CD4-positive, alpha-beta T cell (primary cell): ENCODE results near the gene SHPK. TPM values are rescaled to one million over a fixed set of nuclear protein-coding genes. Genes with fewer than 3 reads are reported as not detected.

Source experiments
- ATAC-seq: fragments of 200-7000 bp; cut with Tn5 transposase; one replicate; pipeline ENCODE4 v1.10.0; 2022; ENCODE audit warnings: mild to moderate bottlenecking; ENCODE audit not compliant: poor library complexity
- CTCF ChIA-PET: fragments of 350-600 bp; sonication (Branson Sonifier 250); formaldehyde crosslinking; loops from one replicate; lab custom pipeline; 2021; ENCODE audit warnings: antibody characterized with exemption, inconsistent platforms; lab: Charles Lee
- POLR2A ChIA-PET: fragments of 350-600 bp; sonication (Branson Sonifier 250); formaldehyde crosslinking; loops from one replicate; lab custom pipeline; 2021; ENCODE audit warnings: antibody characterized with exemption, inconsistent platforms; lab: Charles Lee
- DNase-seq, 14 experiments: peaks; one replicate each; pipeline ENCODE4 v3.0.0-alpha.2; 2013 to 2020; ENCODE audit warnings: mixed read lengths in 2 of 14
- H3K27ac ChIP-seq, 2 donors: one replicate each; pipeline versions ENCODE4 v1.5.1 to v1.7.0; 2013; ENCODE audit warnings: low read length in 2 of 2, low read depth in 1 of 2, mild to moderate bottlenecking in 1 of 2
- H3K27me3 ChIP-seq, 2 experiments: 1 replicate in 1 of 2; 2 replicates in 1 of 2; pipeline versions ENCODE4 v1.6.1 to v1.7.0; 2013; ENCODE audit warnings: low read length in 2 of 2, control low read depth in 1 of 2, mild to moderate bottlenecking in 1 of 2, moderate library complexity in 1 of 2; ENCODE audit not compliant: insufficient read depth in 2 of 2, control insufficient read depth in 1 of 2
- H3K36me3 ChIP-seq: one replicate; pipeline ENCODE4 v1.6.1; 2013; ENCODE audit warnings: low read length, control low read depth; ENCODE audit not compliant: insufficient read depth
- H3K4me1 ChIP-seq: one replicate; pipeline ENCODE4 v1.6.1; 2013; ENCODE audit warnings: low read length, control low read depth; ENCODE audit not compliant: insufficient read depth
- H3K4me3 ChIP-seq: one replicate; pipeline ENCODE4 v1.5.1; 2013; ENCODE audit warnings: mild to moderate bottlenecking, low read length, moderate library complexity
- H3K9me3 ChIP-seq, 2 experiments: 1 replicate in 1 of 2; 2 replicates in 1 of 2; pipeline versions ENCODE4 v1.6.1 to v1.7.0; 2013; ENCODE audit warnings: low read length in 2 of 2, mild to moderate bottlenecking in 2 of 2, control low read depth in 1 of 2, moderate library complexity in 1 of 2; ENCODE audit not compliant: control insufficient read depth in 1 of 2, insufficient read depth in 1 of 2
- H3K27ac Mint-ChIP-seq: one replicate; pipeline ENCODE4 v1.8.0; 2020; ENCODE audit warnings: mixed read lengths
- H3K27me3 Mint-ChIP-seq: one replicate; pipeline ENCODE4 v1.8.0; 2021; ENCODE audit warnings: mixed read lengths
- H3K36me3 Mint-ChIP-seq: one replicate; pipeline ENCODE4 v1.8.0; 2021; ENCODE audit warnings: low read depth, mixed read lengths
- H3K4me1 Mint-ChIP-seq: one replicate; pipeline ENCODE4 v1.8.0; 2021; ENCODE audit warnings: low read depth, mixed read lengths
- H3K4me3 Mint-ChIP-seq: one replicate; pipeline ENCODE4 v1.8.0; 2020; ENCODE audit warnings: mild to moderate bottlenecking, mixed read lengths
- H3K9me3 Mint-ChIP-seq: one replicate; pipeline ENCODE4 v1.8.0; 2020; ENCODE audit warnings: mixed read lengths
- intact Hi-C, 2 experiments: fragments of 100-400 bp; cut with DNase I in 1 of 2; cut with micrococcal nuclease in 1 of 2; formaldehyde crosslinking; loops; one replicate each; pipeline versions ENCODE4 v1.15.1 to v1.9.0; 2023 to 2025; cut with DNase I, micrococcal nuclease
- total RNA-seq, 174 experiments: library from RNA in 2 of 174; stranded (reverse) in 2 of 174; gene quantifications; one replicate each; pipeline ENCODE4 v1.2.3 and lab custom pipeline; 2021 to 2026
- TF ChIP-seq, protein P1 (sequence below): fragments of 200-600 bp; IDR thresholded peaks from one replicate; pipeline ENCODE4 v1.8.0; 2022; ENCODE audit warnings: antibody characterized with exemption, mild to moderate bottlenecking

SHPK gene
- total RNA-seq, 2 experiments from 2014 or later: 3.4 TPM

DNA sequence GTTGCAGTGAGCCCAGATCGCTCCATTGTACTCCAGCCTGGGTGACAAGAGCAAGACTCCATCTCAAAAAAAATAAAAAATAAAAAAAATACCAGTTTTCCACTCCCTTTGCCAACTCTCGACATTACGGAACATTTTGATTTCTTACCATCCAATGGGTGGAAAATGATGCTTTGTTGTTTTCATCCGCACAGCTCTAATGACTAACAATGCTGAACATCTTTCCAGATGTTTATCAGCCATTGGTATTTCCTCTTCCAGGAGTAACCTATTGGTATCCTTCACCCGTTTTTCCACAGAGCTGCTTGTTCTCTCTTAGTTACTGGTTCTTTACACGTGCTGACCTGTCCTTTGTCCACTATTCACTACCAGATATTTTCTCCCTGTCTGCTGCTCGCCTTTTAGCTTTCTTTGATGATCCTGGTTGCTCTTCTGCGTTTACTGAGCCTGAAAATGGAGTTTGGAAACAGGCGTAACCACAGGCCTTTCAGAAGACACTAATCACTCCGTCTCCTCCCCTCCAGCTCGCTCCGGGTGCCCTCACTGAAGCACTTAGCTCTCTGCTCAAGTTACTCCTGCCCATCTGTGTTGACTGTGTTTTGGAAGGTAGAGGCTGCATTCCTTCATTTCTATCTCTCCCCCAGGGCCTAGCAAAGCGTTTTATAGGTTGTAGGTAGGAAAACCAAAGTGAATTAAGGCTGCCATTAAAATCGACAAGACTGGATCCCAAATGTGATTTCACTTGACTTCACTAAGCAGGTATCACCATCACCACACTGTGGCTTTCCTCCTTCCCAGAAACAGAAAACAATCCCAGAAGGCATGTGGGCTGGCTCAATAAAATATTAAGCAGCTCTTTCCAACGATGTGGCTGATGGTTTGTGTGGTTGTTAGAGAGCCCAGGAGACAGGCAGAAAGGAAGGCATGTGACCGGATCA is 8.9 kb downstream of the SHPK start:
- Histone ChIP-seq H3K4me1 (no peaks in the 10 kb centered on the region), H3K4me3 (no peak overlapping the region), H3K27ac (no peak overlapping the region), H3K27me3 (no peaks in the 10 kb centered on the region), H3K36me3 (peaks cover 51% of the 10 kb centered on the region), H3K9me3 (no peaks in the 10 kb centered on the region)
- TF ChIP-seq, protein P1, sequence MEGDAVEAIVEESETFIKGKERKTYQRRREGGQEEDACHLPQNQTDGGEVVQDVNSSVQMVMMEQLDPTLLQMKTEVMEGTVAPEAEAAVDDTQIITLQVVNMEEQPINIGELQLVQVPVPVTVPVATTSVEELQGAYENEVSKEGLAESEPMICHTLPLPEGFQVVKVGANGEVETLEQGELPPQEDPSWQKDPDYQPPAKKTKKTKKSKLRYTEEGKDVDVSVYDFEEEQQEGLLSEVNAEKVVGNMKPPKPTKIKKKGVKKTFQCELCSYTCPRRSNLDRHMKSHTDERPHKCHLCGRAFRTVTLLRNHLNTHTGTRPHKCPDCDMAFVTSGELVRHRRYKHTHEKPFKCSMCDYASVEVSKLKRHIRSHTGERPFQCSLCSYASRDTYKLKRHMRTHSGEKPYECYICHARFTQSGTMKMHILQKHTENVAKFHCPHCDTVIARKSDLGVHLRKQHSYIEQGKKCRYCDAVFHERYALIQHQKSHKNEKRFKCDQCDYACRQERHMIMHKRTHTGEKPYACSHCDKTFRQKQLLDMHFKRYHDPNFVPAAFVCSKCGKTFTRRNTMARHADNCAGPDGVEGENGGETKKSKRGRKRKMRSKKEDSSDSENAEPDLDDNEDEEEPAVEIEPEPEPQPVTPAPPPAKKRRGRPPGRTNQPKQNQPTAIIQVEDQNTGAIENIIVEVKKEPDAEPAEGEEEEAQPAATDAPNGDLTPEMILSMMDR: no peak
- Mint-ChIP-seq H3K4me3 (no peak overlapping the region), H3K9me3 (no peaks in the 10 kb centered on the region), H3K27me3 (no peaks in the 10 kb centered on the region), H3K36me3 (peaks cover 65% of the 10 kb centered on the region), H3K27ac (no peak overlapping the region), H3K4me1 (no peaks in the 10 kb centered on the region)
- ChIA-PET POLR2A (interaction anchor here (2.1 kb wide), 1 partner anchor 9 kb away, joined by 6 read pairs; the partner anchor contains the start of genes CTNS and SHPK), CTCF (no interaction called here)
- intact Hi-C loops: no loop called here
- ATAC-seq: no peak
- DNase-seq: no peak

DNA sequence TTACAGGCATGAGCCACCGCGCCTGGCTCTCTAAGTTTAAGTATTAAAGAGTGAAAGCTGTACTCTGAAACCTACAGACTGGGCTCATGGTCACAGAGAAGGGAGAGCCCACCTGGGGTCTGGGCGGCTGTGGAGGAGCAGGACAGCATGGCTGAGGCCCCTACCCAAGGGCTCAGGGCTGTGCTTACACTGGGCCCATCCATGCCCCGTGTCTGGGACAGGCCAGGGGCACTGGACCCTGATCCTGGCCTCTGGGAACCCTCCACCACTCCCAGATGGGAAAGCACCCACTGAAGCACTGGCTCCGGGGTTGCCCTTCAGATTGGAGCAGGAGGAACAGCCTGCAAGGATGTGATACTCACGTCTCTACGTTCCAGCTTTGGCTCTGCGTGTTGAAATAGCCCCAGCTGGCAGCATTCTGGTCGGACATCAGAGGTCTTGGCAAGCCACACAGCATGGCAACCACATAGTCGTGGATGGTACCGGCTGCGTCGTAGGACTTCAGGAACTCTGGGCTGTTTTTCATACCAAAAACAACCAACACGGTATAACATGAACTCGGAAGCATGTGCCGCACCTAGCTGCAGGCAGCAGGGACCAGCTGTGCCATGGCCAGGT is 13.0 kb downstream of the SHPK start:
- Mint-ChIP-seq H3K9me3 (no peaks in the 10 kb centered on the region), H3K36me3 (peaks cover 70% of the 10 kb centered on the region), H3K27ac (no peak overlapping the region), H3K4me3 (no peak overlapping the region), H3K27me3 (no peaks in the 10 kb centered on the region), H3K4me1 (no peaks in the 10 kb centered on the region)
- TF ChIP-seq, protein P1: no peak
- Histone ChIP-seq H3K9me3 (peaks cover 0 to under 1% of the 10 kb centered on the region in 2 experiments), H3K27ac (no peak overlapping the region), H3K36me3 (peaks cover 51% of the 10 kb centered on the region), H3K4me1 (no peaks in the 10 kb centered on the region), H3K4me3 (no peak overlapping the region), H3K27me3 (no peaks in the 10 kb centered on the region)
- ChIA-PET POLR2A (no interaction called here), CTCF (no interaction called here)
- DNase-seq: no peak
- intact Hi-C loops: no loop called here
- ATAC-seq: no peak

DNA sequence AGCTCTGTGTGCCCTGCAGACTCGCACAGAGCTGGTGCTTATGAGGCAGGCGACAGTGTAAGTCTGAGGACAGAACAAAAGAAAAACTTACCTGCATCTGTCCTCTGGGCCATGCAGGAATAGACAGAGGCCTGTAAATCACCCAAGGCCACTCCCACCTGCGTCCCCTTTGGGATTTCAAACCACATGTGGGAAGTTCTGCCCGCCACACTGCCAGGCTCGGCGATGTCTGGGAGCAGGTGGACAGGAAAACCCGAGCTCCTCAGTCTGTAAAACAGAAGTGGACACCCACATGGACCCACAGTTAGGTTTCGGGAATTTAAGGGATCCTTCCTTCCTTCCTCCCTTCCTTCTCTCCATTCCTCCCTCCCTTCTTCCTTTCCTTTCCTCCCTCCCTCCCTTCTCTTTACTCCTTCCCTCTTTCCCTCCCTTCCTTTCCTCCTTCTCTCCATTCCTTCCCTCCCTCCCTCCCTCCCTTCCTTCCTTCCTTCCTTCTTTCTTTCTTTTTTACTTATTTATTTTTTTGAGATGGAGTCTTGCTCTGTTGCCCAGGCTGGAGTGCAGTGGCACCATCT is 14.8 kb downstream of the SHPK start:
- Mint-ChIP-seq H3K4me3 (no peak overlapping the region), H3K27me3 (no peaks in the 10 kb centered on the region), H3K9me3 (no peaks in the 10 kb centered on the region), H3K27ac (no peak overlapping the region), H3K36me3 (peaks cover 70% of the 10 kb centered on the region), H3K4me1 (no peaks in the 10 kb centered on the region)
- H3K4me3 ChIP-seq: no peak overlapping the region
- POLR2A ChIA-PET: no interaction called here
- H3K4me1 ChIP-seq: no peaks in the 10 kb centered on the region
- CTCF ChIA-PET: no interaction called here
- no peaks in the 10 kb centered on the region for H3K27me3 ChIP-seq
- ATAC-seq (no peak), DNase-seq (no peak)
- peaks cover 6 to 10% of the 10 kb centered on the region in 2 experiments for H3K9me3 ChIP-seq
- no peak overlapping the region for H3K27ac ChIP-seq
- intact Hi-C loops: no loop called here
- peaks cover 48% of the 10 kb centered on the region for H3K36me3 ChIP-seq
- TF ChIP-seq, protein P1: no peak
